Amygdala (tissue), 56 donors: ENCODE data around the gene SRRT.
A peak's percentile ranks its signal among the peaks of the same experiment; 100 is the strongest.

ENCODE experiments used
- DNase-seq, 56 donors: peaks; one replicate each; lab custom pipeline; 2025; lab: John Stamatoyannopoulos, UW

Gene SRRT

GRCh38 chr7:100874577-100875355 lies at the start of gene SRRT:
TSS of gene SRRT (plus strand) at chr7:100875103. CDS start at chr7:100875591, 488 bp downstream.
- peak; percentile 50 to 99 (median 97) for DNase-seq

GRCh38 chr7:100825215-100825671 lies 49.7 kb upstream of the SRRT start:
- DNase-seq: no peak

- no peak for DNase-seq
These were observed 49.0 kb upstream of the SRRT start for GRCh38 chr7:100825751-100826513.

- no peak for DNase-seq
These were observed 48.2 kb upstream of the SRRT start for GRCh38 chr7:100826514-100827329.

- DNase-seq: peak in 10 of 56 donors; percentile 3 to 59 (median 18)
These were observed 47.3 kb upstream of the SRRT start, which contains the start of gene EPHB4 for GRCh38 chr7:100827330-100828226. TSS of gene EPHB4 (minus strand) at chr7:100827523. CDS start at chr7:100827030, 493 bp downstream.

- no peak for DNase-seq
These were observed 45.7 kb upstream of the SRRT start for GRCh38 chr7:100829150-100829716.

- DNase-seq: no peak
These were observed 44.5 kb upstream of the SRRT start for GRCh38 chr7:100830396-100830795.

- DNase-seq: no peak
These were observed 42.6 kb upstream of the SRRT start for GRCh38 chr7:100832281-100832633.

- no peak for DNase-seq
These were observed 38.7 kb upstream of the SRRT start for GRCh38 chr7:100835903-100836811.

- no peak for DNase-seq
These were observed 38.1 kb upstream of the SRRT start for GRCh38 chr7:100836812-100837098.

- peak; percentile 43 to 94 (median 84) for DNase-seq
These were observed 37.6 kb upstream of the SRRT start for GRCh38 chr7:100837099-100837836.

GRCh38 chr7:100839361-100839760 lies 35.5 kb upstream of the SRRT start:
- no peak for DNase-seq

- DNase-seq: no peak
These were observed 34.3 kb upstream of the SRRT start for GRCh38 chr7:100840470-100841100.

- DNase-seq: no peak
These were observed 27.5 kb upstream of the SRRT start for GRCh38 chr7:100847360-100847759.

GRCh38 chr7:100852048-100852872 lies 22.6 kb upstream of the SRRT start, which contains the start of gene SLC12A9:
TSS of gene SLC12A9 (plus strand) at chr7:100852713. CDS start at chr7:100854198, 1,485 bp downstream.
- DNase-seq: peak; percentile 9 to 90 (median 78)
